ENCODE results near the gene STX18. TPM values are rescaled to one million over a fixed set of nuclear protein-coding genes. Genes with fewer than 3 reads are reported as not detected.
"Not testable (repeated sequence)": the region's sequence is repeated elsewhere in the genome, so short reads cannot be mapped to it uniquely, and the experiment has no call there.

Gene STX18
- total RNA-seq, 1 donor from 2014 or later: 21.1 TPM

GRCh38 chr4:4471195-4471594 lies 70.7 kb downstream of the STX18 start:
- Mint-ChIP-seq H3K9me3 (ENCODE audit: low read depth) (no peaks in the 10 kb centered on the region), H3K4me3 (ENCODE audit: unreplicated experiment) (no peak overlapping the region), H3K27ac (ENCODE audit: unreplicated experiment) (no peak overlapping the region), H3K27me3 (ENCODE audit: low read depth) (no peaks in the 10 kb centered on the region), H3K36me3 (ENCODE audit: low read depth) (peaks cover 24% of the 10 kb centered on the region), H3K4me1 (ENCODE audit: low read depth) (peaks cover 19% of the 10 kb centered on the region)
- no peak for TF ChIP-seq CTCF (IDR thresholded peaks at IDR 0.05)
- DNase-seq (ENCODE audit: low spot score): no peak

GRCh38 chr4:4470208-4470607 lies 71.6 kb downstream of the STX18 start:
- no peak overlapping the region for H3K4me3 Mint-ChIP-seq (ENCODE audit: unreplicated experiment)
- peaks cover 4% of the 10 kb centered on the region for H3K9me3 Mint-ChIP-seq (ENCODE audit: low read depth)
- peaks cover 19% of the 10 kb centered on the region for H3K4me1 Mint-ChIP-seq (ENCODE audit: low read depth)
- H3K27me3 Mint-ChIP-seq (ENCODE audit: low read depth): no peaks in the 10 kb centered on the region
- no peak for DNase-seq (ENCODE audit: low spot score)
- no peak for TF ChIP-seq CTCF (IDR thresholded peaks at IDR 0.05)
- H3K27ac Mint-ChIP-seq (ENCODE audit: unreplicated experiment): no peak overlapping the region
- H3K36me3 Mint-ChIP-seq (ENCODE audit: low read depth): peaks cover 32% of the 10 kb centered on the region

GRCh38 chr4:4465238-4465637 lies 76.6 kb downstream of the STX18 start:
- not testable (repeated sequence) for H3K4me1 Mint-ChIP-seq (ENCODE audit: low read depth); H3K9me3 Mint-ChIP-seq (ENCODE audit: low read depth); H3K27ac Mint-ChIP-seq (ENCODE audit: unreplicated experiment); DNase-seq (ENCODE audit: low spot score); H3K4me3 Mint-ChIP-seq (ENCODE audit: unreplicated experiment); H3K27me3 Mint-ChIP-seq (ENCODE audit: low read depth)
- peaks cover 34% of the 10 kb centered on the region for H3K36me3 Mint-ChIP-seq (ENCODE audit: low read depth)

GRCh38 chr4:4462970-4463369 lies 78.9 kb downstream of the STX18 start:
- Mint-ChIP-seq H3K27ac (ENCODE audit: unreplicated experiment) (no peak overlapping the region), H3K27me3 (ENCODE audit: low read depth) (no peaks in the 10 kb centered on the region), H3K36me3 (ENCODE audit: low read depth) (peaks cover 30% of the 10 kb centered on the region), H3K4me1 (ENCODE audit: low read depth) (peaks cover 4% of the 10 kb centered on the region), H3K4me3 (ENCODE audit: unreplicated experiment) (no peak overlapping the region), H3K9me3 (ENCODE audit: low read depth) (peaks cover 9% of the 10 kb centered on the region)
- no peak for DNase-seq (ENCODE audit: low spot score)
- TF ChIP-seq CTCF (IDR thresholded peaks at IDR 0.05): no peak

- no peak overlapping the region for H3K27ac Mint-ChIP-seq (ENCODE audit: unreplicated experiment)
- DNase-seq (ENCODE audit: low spot score): no peak
- peaks cover 8% of the 10 kb centered on the region for H3K4me1 Mint-ChIP-seq (ENCODE audit: low read depth)
- H3K4me3 Mint-ChIP-seq (ENCODE audit: unreplicated experiment): no peak overlapping the region
- H3K27me3 Mint-ChIP-seq (ENCODE audit: low read depth): no peaks in the 10 kb centered on the region
- H3K9me3 Mint-ChIP-seq (ENCODE audit: low read depth): peaks cover 9% of the 10 kb centered on the region
- no peak for TF ChIP-seq CTCF (IDR thresholded peaks at IDR 0.05)
- peaks cover 28% of the 10 kb centered on the region for H3K36me3 Mint-ChIP-seq (ENCODE audit: low read depth)
Observed at GRCh38 chr4:4461850-4462249, 80.0 kb downstream of the STX18 start.

- H3K27ac Mint-ChIP-seq (ENCODE audit: unreplicated experiment): no peak overlapping the region
- peaks cover 9% of the 10 kb centered on the region for H3K9me3 Mint-ChIP-seq (ENCODE audit: low read depth)
- DNase-seq (ENCODE audit: low spot score): no peak
- peaks cover 8% of the 10 kb centered on the region for H3K4me1 Mint-ChIP-seq (ENCODE audit: low read depth)
- H3K36me3 Mint-ChIP-seq (ENCODE audit: low read depth): peaks cover 27% of the 10 kb centered on the region
- no peak overlapping the region for H3K4me3 Mint-ChIP-seq (ENCODE audit: unreplicated experiment)
- TF ChIP-seq CTCF (IDR thresholded peaks at IDR 0.05): no peak
- H3K27me3 Mint-ChIP-seq (ENCODE audit: low read depth): no peaks in the 10 kb centered on the region
Observed at GRCh38 chr4:4461178-4461577, 80.7 kb downstream of the STX18 start.
